Esophagus muscularis mucosa (tissue), 4 donors: Measurements from ENCODE around the gene SDK1. TPM values are rescaled to one million over a fixed set of nuclear protein-coding genes. Genes with fewer than 3 reads are reported as not detected.

ENCODE experiments used
- DNase-seq: peaks from one replicate; pipeline ENCODE4 v3.0.0-alpha.2; 2017; ENCODE audit errors: extremely low spot score
- H3K27ac ChIP-seq, 4 donors: fragments of 200-600 bp; sonication (generic); replicated peaks in 1 of 4; 1 replicate in 3 of 4; 2 replicates in 1 of 4; pipeline ENCODE4 v1.5.1; 2016 to 2019; ENCODE audit warnings: mild to moderate bottlenecking in 1 of 4
- H3K27me3 ChIP-seq, 4 donors: fragments of 200-600 bp; sonication (generic); one replicate each; pipeline versions ENCODE4 v1.5.1 to v1.6.0; 2016 to 2019
- H3K36me3 ChIP-seq, 4 donors: fragments of 200-600 bp; sonication (generic); one replicate each; pipeline ENCODE4 v1.5.1; 2016 to 2019
- H3K4me1 ChIP-seq, 4 donors: fragments of 200-600 bp; sonication (generic); one replicate each; pipeline ENCODE4 v1.5.1; 2016 to 2019
- H3K4me3 ChIP-seq, 4 donors: fragments of 200-600 bp; sonication (generic); 1 replicate in 2 of 4; 2 replicates in 2 of 4; pipeline ENCODE4 v1.5.1; 2016 to 2019; ENCODE audit warnings: mild to moderate bottlenecking in 4 of 4, moderate library complexity in 1 of 4
- H3K9me3 ChIP-seq, 4 donors: fragments of 200-600 bp; sonication (generic); 1 replicate in 3 of 4; 2 replicates in 1 of 4; pipeline ENCODE4 v1.5.1; 2016 to 2019
- CTCF ChIP-seq, 3 experiments: fragments of 200-600 bp in 2 of 3; fragments of 450-650 bp in 1 of 3; sonication (generic) in 2 of 3; IDR thresholded peaks; one replicate each; pipeline ENCODE4 v1.5.1; 2017 to 2019; ENCODE audit warnings: antibody characterized with exemption in 3 of 3, mild to moderate bottlenecking in 2 of 3, moderate library complexity in 1 of 3
- EP300 ChIP-seq: sonication (generic); formaldehyde crosslinking; IDR thresholded peaks from one replicate; pipeline ENCODE4 v1.6.1; 2017; ENCODE audit warnings: antibody characterized with exemption
- POLR2A ChIP-seq: fragments of 450-650 bp; IDR thresholded peaks from one replicate; pipeline ENCODE4 v1.6.1; 2017; ENCODE audit warnings: antibody characterized with exemption, moderate library complexity, mild to moderate bottlenecking, low read depth
- POLR2AphosphoS5 ChIP-seq, 2 donors: sonication (generic); formaldehyde crosslinking; IDR thresholded peaks; one replicate each; pipeline ENCODE4 v1.6.1; 2017; ENCODE audit warnings: antibody characterized with exemption in 2 of 2
- WGBS: methylation state at CpG from one replicate; pipeline ENCODE4 v1.1.5; 2018; 5-methylcytosine and 5-hydroxymethylcytosine counted together
- intact Hi-C: fragments of 100-400 bp; cut with DNase I; formaldehyde crosslinking; loops from one replicate; pipeline ENCODE4 v1.15.1; 2023
- total RNA-seq, 4 donors: library from RNA; depleted of rRNA; stranded (reverse); fragments of >200 nt; gene quantifications; one replicate each; pipeline versions ENCODE4 v1.1.0 to v1.2.1, GENCODE V29; 2016

SDK1 gene
- total RNA-seq, 4 donors from 2014 or later: 7.8 to 18.6 (median 12.0) TPM

DNA sequence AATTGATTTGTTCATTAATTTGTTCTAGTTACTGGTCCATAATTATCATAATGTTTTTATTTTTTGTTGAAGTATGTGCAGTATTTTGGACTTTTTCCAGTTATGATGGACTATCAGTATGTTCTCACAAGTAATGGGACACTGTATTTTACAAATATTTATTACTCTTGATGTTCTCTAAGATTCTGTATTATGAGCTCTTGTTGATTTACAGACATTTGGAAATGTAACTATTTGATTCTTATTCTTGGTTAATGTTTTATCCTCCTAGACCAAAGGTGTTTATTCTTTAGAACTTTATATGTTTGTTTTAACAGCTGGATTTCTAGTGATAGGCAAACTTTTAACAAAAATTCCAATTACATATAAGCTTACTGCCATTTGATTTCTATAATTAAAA, 200.6 kb downstream of the SDK1 start:
- peaks cover 0 to 42% (median 20%) of the 10 kb centered on the region in 4 donors for H3K9me3 ChIP-seq
- H3K4me3 ChIP-seq: no peak overlapping the region
- no peak overlapping the region for H3K27ac ChIP-seq
- H3K4me1 ChIP-seq: no peaks in the 10 kb centered on the region
- no peaks in the 10 kb centered on the region for H3K27me3 ChIP-seq
- H3K36me3 ChIP-seq: peaks cover 0 to 4% (median 0%) of the 10 kb centered on the region in 4 donors
- intact Hi-C loops: no loop called here
- TF ChIP-seq CTCF (IDR thresholded peaks at IDR 0.05) (no peak), EP300 (no peak), POLR2AphosphoS5 (IDR thresholded peaks at IDR 0.05) (no peak), POLR2A (no peak)
- DNase-seq: no peak

- Histone ChIP-seq H3K27me3 (no peaks in the 10 kb centered on the region), H3K36me3 (peaks cover 0 to 4% (median 0%) of the 10 kb centered on the region in 4 donors), H3K4me3 (no peak overlapping the region), H3K4me1 (no peaks in the 10 kb centered on the region), H3K9me3 (peaks cover 0 to 46% (median 20%) of the 10 kb centered on the region in 4 donors), H3K27ac (no peak overlapping the region)
- intact Hi-C loops: no loop called here
- TF ChIP-seq CTCF (IDR thresholded peaks at IDR 0.05) (no peak), POLR2AphosphoS5 (IDR thresholded peaks at IDR 0.05) (no peak), POLR2A (no peak), EP300 (no peak)
- DNase-seq: no peak
- 95% methylated on average over 1 of the region's 1 CpG for WGBS
These were observed 203.3 kb downstream of the SDK1 start for GRCh38 chr7:3504384-3504783.

DNA sequence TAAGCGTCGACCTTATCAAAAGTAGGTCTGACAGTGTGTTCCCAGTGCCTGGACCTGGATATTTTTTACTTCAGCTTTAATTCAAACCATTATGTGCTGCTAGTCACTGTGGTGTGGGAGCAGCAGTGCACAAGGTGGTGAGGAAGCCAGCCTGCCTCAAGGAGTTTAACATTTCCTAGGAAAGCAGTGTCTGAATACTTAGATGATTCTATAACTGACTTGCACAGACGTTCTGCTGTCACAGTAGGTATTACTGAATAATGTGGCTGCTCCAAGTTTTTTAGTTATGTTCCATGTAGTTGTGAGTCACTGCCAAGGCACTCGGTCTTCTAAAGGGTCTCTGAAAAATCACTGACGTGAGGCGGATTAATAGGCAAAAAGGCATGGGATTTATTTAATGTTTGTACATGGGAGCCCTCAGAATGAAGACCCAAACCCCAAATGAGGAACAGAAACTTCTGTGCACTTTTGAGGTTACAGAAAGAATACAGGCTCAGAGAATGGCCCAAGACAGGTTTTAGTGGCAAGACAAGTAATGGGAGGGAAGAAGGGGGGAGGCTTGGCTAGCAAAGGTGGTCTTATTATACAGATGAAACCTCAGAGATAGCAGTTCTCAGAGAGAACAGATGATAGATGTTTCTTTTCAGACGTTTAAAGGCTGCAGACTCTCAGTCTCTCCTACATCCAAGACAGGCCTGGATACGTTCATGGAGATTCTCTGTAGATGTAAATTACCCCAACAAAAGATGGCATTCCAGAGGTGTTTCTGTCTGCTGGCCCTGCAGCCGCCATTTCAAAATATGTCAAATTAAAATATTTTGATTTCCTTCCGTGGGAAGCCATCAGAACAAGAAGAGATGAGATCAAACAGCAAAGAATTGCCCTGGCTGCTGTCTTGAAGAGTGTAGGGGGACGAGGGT, 209.3 kb downstream of the SDK1 start:
- DNase-seq: no peak
- H3K27ac ChIP-seq: no peak overlapping the region
- H3K36me3 ChIP-seq: peaks cover 0 to 4% (median 0%) of the 10 kb centered on the region in 4 donors
- no peaks in the 10 kb centered on the region for H3K4me1 ChIP-seq
- H3K4me3 ChIP-seq: no peak overlapping the region
- TF ChIP-seq EP300: no peak
- no peak for TF ChIP-seq POLR2AphosphoS5 (IDR thresholded peaks at IDR 0.05)
- TF ChIP-seq POLR2A: no peak
- TF ChIP-seq CTCF (IDR thresholded peaks at IDR 0.05): no peak
- intact Hi-C loops: no loop called here
- 76% methylated on average over 11 of the region's 11 CpGs for WGBS
- H3K9me3 ChIP-seq: peaks cover 0 to 18% (median 2%) of the 10 kb centered on the region in 4 donors
- H3K27me3 ChIP-seq: no peaks in the 10 kb centered on the region

- H3K36me3 ChIP-seq: no peaks in the 10 kb centered on the region
- no peaks in the 10 kb centered on the region for H3K27me3 ChIP-seq
- H3K9me3 ChIP-seq: no peaks in the 10 kb centered on the region
- no peak overlapping the region for H3K4me3 ChIP-seq
- no peak for DNase-seq
- no peak for TF ChIP-seq POLR2A
- no peak for TF ChIP-seq POLR2AphosphoS5 (IDR thresholded peaks at IDR 0.05)
- no peak for TF ChIP-seq EP300
- no peak for TF ChIP-seq CTCF (IDR thresholded peaks at IDR 0.05)
- intact Hi-C loops: no loop called here
- H3K27ac ChIP-seq: no peak overlapping the region
- peaks cover 0 to 10% (median 7%) of the 10 kb centered on the region in 4 donors for H3K4me1 ChIP-seq
- WGBS: 85% methylated on average over 3 of the region's 3 CpGs
These were observed 216.3 kb downstream of the SDK1 start for GRCh38 chr7:3517344-3517743.
